Activated T-cell treated with anti-CD3 and anti-CD28 coated beads for 4 hours (primary cell): Measurements from ENCODE around the gene METRNL.
A peak's percentile ranks its signal among the peaks of the same experiment; 100 is the strongest.

Experiments
- DNase-seq: peaks from one replicate; pipeline ENCODE4 v3.0.0-alpha.2; 2020

Gene METRNL

GRCh38 chr17:83067718-83068261 is 11.6 kb upstream of the METRNL start:
- DNase-seq: no peak

GRCh38 chr17:83068641-83069570 is 10.5 kb upstream of the METRNL start:
- DNase-seq: no peak

GRCh38 chr17:83069571-83069906 is 9.9 kb upstream of the METRNL start:
- no peak for DNase-seq

GRCh38 chr17:83069931-83070742 is 9.3 kb upstream of the METRNL start:
- no peak for DNase-seq

GRCh38 chr17:83070800-83071341 is 8.5 kb upstream of the METRNL start:
- no peak for DNase-seq

- no peak for DNase-seq
These were observed 8.0 kb upstream of the METRNL start for GRCh38 chr17:83071365-83071764.

- DNase-seq: no peak
These were observed 7.3 kb upstream of the METRNL start for GRCh38 chr17:83071966-83072562.

GRCh38 chr17:83072600-83073358 is 6.6 kb upstream of the METRNL start:
- no peak for DNase-seq

GRCh38 chr17:83073389-83074063 is 5.9 kb upstream of the METRNL start:
- DNase-seq: no peak

GRCh38 chr17:83074486-83075223 is 4.8 kb upstream of the METRNL start:
- no peak for DNase-seq

- DNase-seq: no peak
These were observed 4.0 kb upstream of the METRNL start for GRCh38 chr17:83075270-83075880.

GRCh38 chr17:83076938-83077337 is 2.5 kb upstream of the METRNL start:
- DNase-seq: no peak

- DNase-seq: no peak
These were observed 2.0 kb upstream of the METRNL start for GRCh38 chr17:83077411-83077810.

GRCh38 chr17:83077939-83078338 is 1.5 kb upstream of the METRNL start:
- DNase-seq: no peak

- no peak for DNase-seq
These were observed 744 bp upstream of the METRNL start for GRCh38 chr17:83078378-83079351.

- no peak for DNase-seq
These were observed 563 bp downstream of the METRNL start for GRCh38 chr17:83079766-83080578.

- DNase-seq: no peak
These were observed 1.1 kb downstream of the METRNL start for GRCh38 chr17:83080579-83080857.

GRCh38 chr17:83080858-83081683 is 1.7 kb downstream of the METRNL start:
- DNase-seq: peak; percentile 53
